UCSD-AML1 (cell line): ENCODE data around the gene NOA1.

Source experiments
- DNase-seq: peaks from one replicate; lab custom pipeline; 2025; ENCODE audit not compliant: unreplicated experiment; lab: John Stamatoyannopoulos, UW

NOA1 gene

DNA sequence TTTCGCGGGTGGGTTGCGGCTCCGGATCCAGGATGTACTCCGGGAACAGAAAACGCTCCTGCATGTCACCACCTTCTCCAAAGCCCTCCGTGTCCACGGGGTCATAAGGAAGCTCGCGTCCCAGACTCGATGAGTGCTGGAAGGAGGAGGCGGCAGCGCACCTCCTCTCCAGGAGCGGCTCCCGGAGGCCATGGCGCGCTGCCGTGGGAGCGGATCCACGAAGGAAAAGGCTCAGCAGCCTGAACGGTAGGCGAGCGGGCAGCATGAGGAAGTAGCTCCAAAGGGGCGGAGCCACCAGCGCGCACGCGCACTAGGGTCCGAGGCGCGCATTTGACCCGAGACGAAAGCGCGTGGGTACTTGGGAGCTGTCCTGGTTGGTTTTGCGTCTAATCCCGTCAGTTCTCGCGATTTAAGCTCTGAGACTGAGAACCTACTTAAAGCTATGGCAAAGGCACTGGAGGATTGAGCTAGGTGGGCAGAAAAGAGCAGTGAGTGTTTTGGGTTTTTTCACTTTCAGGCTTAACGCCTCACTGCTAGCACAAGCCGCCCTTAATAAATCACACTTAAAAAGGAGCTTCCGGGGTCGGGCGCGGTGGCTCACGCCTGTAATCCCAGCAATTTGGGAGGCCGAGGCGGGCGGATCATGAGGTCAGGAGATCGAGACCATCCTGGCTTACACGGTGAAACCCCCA, at the start of gene NOA1:
NOA1 (minus strand) TSS at position 286 of the 692 bp plus-strand sequence; CDS start at position 265, 21 bp downstream.
- DNase-seq, result peak; percentile 99

DNA sequence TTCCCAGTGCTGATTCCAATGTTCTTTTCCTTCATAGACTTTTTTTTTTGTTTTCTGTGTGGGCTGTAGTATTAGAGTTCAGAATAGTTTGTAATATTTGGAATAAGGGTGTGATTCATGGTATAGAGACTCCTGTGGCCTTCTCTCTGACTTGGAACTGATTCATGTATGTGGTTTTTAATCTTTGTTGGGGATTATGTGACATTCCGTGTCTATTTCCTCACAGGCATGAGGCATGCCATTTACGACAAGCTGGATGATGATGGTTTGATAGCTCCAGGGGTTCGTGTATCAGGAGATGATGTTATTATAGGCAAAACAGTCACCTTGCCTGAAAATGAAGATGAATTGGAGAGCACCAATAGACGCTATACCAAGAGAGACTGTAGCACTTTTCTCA, 45.7 kb upstream of the NOA1 start:
- no peak for DNase-seq

DNA sequence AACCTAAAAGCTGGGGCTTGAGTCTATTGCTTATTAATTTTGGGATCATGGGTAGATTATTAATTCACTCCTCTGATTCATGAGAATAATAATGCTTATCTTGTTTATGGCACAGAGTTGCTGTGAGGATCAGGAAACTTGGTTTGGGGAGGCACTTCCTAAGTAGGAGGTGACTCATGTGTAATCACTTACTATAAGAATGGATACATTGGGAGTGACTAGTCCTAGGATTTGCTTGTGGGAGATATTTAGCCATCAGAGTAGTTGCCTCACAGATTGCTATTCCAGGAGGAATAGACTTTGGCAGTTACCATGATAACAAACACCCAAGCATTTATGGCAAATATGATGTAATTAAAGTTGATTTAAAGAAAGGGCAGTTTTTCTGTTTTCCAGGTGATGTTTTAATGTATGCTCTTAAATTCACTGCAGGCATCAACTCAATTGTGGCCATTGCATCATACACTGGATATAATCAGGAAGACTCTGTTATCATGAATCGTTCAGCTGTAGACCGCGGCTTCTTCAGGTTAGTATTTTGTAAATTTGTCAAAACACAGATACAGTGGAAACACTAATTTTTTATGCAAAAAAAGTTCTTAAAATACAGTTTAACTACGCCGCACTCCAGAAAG, 43.2 kb upstream of the NOA1 start:
- DNase-seq, result no peak

DNA sequence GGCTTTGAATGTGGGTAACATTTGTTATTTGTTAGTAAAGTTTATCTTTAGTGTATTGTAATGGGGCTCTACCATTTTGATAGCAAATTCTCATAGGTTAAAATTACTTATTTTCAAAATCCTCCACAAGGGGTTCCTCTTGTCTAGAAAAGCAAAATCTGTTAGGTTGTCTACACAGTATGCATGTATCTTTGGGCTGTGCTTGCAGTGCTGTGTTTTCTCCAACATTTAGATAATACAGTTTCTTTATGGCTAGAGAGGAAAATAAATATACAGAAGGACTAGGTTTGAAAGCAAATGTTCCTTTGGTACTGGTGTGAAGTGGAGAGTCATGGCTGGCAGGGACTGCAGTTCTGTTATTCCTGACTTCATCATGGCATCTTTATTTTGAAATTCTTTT, 41.6 kb upstream of the NOA1 start:
- DNase-seq, result no peak

DNA sequence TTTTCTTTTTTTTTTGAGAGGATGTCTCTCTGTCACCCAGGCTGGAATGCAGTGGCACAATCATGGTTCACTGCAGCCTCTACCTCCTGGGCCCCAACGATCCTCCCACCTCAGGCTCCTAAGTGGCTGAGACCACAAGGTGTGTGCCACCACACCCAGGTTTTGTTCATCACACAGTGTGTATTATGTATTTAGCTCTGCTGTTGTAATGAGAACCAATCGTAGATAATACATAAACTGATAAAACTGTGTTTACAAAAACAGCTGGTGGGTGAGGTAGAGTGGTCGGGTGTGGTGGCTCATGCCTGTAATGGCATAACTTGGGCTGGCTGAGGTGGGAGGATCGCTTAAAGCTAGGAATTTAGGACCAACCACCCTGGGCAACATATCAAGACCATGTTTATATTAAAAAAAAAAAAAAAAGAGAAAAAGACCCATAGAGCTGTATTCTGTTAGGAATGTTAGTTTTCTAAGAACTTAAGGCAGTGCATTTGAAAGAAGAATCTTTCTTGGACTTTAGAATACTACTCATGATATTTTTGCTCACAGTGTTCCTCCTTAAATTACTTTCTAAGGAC, 36.2 kb upstream of the NOA1 start:
- no peak for DNase-seq

DNA sequence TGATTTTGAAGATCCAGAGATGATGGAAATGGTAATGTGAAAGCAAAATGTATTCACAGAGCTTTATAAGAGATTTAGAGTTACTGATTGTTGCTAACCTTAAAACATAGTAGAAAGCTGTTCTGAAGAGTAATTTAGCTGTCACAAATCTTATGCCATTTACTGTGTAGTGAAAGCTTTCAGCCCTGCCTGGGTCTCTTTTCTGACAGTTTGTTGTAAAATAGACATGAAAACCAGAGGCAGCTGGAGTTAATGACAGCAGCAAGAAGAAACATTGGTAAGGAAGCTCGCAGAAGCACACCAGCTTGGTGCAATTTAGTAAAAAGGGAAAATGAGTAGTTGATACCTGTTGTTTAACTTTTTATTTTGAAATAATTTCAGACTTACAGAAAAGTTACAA, 22.3 kb upstream of the NOA1 start:
- DNase-seq, result no peak

DNA sequence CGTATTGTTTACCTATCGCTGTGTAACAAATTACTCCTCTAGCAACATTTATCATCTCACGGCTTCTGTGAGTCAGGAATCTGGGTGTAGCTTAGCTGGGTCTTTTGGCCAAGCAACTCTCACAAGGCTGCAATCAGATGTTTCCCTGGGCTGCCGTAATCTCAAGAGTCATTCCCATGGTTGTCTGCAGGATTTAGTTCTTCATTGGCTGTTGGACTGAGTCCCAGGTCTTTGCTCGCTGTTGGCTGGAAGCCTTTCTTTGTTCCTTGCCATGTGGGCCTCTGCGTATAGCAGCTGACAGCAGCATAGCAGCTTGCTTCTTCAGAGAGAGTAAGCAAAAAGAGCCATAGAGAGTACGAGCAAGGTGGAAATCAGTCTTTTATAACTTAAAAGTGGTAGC, 18.1 kb upstream of the NOA1 start:
- no peak for DNase-seq

DNA sequence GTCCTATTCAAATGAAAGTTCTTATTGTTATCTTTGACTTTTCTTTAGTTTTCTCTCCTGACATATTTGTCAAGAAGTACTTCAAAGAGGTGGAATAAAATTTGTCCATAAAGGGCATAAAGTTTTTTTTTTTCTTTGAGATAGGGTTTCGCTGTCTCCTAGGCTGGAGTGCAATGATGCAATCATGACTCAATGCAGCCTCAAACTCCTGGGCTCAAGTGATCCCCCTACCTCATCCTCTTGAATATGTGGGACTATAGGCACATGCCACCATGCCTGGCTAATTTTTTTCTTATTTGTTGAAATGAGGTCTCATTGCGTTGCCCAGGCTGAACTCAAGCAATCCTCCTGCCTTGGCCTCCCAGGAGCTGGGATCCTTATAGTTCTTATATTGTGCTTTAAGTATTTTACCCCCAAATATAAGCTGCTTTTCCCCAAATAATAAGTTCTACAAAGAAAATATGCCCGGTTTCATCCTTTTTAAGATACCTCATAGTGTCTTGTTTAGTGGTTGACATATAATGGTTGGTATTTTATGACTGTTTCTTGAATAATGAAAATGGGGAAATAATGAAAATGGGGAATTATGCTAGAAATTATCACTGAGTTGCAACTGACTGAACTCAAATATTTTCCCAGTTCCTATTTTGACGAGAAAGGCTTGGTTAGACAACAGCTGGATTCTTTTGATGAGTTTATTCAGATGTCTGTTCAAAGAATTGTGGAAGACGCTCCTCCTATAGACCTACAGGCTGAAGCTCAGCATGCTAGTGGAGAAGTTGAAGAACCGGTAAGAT, 12.9 kb upstream of the NOA1 start:
- no peak for DNase-seq

DNA sequence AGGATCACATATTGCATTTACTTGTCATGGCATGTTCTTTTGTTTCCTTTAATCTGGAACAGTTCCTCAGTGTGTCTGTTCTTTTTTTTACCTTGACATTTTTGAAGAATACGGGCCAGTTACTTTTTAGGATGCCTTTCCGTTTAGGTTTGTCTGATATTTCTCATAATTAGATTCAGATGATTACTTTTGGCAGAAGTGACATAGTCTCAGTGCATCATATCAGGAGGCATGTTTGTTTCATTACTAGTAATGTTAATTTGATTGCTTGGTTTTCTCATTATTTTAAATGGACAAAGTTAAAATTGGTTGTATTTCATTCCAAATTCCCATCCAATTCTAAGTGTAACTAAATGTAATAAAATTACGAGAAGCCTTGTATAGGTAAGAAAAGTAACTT, 9.5 kb upstream of the NOA1 start:
- no peak for DNase-seq

DNA sequence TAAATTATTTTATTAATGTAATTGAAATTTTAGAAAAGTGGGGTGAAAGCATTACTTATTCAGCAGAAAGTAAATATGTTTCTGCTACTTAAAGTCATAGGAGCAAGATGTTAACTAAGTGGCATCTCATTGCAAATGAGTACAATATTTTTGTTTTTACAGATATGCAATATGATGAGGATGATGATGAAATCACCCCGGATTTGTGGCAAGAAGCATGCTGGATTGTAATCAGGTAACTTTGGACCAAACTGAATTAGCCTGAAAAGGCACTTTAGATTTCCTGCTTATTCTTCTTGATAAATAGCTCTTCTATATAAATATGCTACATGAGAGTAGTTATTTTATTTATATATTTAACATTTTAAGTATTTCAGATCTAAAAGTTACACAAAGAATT, 8.8 kb upstream of the NOA1 start:
- no peak for DNase-seq

DNA sequence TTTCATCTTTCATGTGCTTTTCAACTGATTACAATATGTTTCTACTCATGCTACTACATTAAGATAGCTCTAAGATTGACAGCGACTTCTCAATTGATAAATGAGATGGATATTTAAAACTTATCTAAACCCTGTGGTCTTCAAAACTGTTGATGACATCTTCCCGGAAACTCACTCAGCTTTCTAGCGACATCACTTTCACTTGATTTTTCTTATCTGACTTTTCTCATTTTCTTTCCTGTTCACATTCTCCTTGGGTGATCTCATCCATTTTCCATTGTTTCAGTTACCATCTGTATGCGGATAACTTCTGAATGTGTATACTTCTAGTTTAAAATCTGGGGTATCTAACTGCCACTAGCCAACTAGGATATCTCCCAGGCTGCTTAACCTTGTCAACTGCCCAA, 4.4 kb upstream of the NOA1 start:
- DNase-seq, result no peak

DNA sequence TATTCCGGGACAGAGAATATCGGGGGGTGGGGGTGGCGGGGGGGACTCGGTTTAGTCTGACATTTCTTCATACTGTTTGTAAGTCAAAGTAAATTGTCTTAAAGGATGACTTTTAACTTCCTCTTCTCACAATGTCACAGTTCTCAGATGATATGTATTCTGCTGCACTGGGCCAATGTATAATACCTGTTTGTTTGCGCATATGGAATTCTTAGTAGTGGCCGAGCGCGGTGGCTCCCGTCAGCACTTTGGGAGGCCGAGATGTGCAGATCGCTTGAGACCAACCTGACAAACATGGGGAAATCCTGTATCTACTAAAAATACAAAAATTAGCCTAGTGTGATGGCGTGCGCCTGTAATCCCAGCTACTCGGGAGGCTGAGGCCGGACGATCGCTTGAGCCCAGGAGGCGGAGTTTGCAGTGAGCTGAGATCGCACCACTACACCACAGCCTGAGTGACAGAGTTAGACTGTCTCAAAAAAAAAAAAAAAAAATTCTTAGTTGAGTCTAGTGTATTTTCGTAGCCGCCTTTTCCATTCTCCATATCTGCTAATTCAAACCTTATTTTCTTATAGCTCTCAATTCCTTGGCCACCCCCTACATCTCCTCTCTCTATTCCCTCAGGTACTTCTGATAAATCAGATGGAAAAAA, 2.1 kb upstream of the NOA1 start:
- DNase-seq, result peak; percentile 28

DNA sequence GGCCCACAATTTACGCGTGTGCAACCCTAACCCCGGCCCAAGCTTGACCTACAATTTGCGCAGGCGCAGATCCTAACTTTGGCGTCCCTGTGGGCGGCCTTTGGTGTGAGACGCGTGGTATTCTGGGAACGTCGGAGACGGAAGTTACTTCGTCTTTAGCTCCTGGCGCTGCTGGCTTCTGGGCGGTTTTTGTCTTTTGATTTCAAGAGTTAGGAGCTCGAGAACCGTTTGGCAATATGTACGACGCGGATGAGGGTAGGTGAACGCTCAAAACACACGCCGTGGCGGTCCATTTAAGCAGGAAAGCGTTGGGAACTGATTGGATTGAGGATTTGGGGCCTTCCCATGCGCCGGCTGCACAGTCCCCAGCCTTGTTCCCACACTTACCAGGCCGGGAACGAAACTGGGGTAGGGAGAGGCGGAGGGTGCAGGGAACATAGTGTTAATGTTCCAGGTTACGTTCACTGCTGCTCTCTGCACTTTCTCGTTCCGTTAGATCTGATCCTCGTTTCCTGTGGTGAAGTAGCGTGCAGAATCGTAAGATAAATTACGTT, 1.4 kb upstream of the NOA1 start, which contains the start of gene POLR2B:
POLR2B (plus strand) TSS at position 147 of the 554 bp plus-strand sequence; CDS start at position 237, 90 bp downstream.
- peak; percentile 95 for DNase-seq

DNA sequence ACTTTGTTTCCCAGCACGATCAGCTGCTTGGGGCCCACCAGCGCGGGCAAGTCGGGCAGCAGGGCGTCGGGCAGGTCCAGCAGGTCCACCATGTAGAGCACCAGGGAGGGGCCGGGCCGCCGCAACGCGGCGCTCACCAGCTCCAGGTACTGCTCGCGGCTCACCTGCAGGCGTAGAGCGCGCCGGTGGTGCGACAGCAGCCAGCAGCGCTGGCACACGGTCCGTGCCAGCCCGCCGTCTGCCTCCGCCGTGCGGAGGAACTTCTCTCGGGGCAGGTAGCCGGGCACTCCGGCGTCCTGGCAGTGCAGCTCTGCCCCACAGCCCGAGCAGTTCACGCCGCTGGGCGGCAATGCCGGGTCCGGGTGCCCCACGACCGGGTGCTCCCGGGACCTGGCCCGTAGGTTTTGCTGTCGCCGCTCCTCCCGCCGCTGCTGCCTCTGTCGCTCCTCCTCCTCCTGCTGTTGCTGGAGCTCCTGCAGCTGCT, 527 bp downstream of the NOA1 start:
- peak; percentile 68 for DNase-seq

DNA sequence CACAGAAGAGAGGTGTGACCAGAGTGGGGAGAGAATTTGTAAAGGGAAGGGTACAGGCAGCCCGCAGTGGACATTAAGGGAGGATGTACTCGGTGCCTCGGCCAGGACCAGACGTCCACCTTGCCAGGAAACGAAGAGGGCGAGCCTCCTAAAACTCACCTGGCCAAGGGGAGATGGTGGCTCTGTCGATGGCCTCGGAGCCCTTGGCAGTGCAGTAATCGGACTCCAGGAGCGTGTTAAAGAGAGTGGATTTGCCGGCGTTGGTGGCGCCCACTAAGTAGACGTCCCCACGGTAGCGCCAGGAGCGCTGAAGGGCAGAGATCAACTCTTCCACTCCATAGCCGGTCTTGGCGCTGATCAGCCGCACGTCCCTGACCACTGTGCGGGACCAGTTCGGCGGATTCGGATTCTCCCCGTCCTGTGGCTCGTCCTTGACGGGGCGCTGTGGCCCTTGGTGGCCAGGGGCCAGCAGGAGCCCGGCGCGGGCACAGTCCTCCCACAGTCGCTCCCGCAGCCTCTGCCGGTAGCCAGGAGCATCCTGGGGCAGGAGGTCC, 1.0 kb downstream of the NOA1 start:
- DNase-seq, result peak; percentile 40

DNA sequence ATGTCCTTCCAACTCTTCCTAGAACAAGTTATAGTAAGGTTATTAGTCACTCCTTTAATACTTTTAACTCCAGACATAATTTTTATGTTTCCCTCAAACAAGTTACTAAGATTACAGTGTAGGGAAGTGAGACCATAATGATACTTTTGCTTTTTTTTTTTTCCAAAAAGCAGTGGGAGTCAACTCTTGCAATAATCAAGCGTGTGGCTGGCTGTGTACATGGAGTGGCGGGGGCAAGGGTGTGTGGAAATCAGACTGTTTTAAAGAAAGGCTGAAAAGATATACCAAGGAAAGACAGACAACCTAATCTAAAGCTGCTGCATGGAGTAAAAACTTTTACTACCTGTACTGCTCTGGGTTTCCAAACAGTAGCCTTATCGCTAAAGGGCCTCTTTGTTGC, 4.1 kb downstream of the NOA1 start:
- DNase-seq, result no peak

DNA sequence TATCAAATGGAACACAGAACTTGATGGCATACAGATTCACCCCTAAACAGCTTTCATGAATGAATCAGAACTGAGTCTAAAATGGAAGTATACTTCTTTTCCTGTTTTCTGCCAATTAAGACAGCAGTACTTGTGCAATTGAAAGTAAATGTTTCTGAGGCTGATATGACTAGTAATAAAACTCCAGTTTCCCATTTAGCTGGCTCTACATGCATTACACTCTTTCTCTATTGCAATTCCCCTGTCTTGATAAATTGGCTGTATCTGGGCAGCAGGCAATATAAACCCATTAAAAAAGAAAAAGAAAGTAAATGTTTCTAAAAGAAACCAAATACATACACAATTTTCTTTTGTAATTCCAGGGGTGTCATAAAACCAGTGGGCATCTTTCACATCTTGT, 4.6 kb downstream of the NOA1 start:
- no peak for DNase-seq

DNA sequence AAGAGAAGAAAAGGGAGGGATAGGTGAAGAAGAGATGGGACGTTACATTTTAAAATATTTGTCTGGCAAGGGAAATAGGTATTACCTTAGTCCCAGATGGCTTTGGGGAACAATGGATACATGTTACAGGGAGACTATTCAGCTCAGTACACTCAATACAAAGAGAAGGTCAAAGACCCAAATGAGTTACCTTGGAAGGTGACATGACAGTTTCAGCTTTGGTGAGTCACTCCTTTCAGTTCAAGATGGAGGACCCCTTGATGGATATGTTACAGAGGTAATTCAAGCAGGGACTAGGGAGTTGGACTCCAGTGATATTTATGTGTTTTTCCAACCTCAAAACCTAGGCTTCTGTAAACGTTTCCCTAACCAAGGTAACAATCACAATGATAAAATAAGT, 5.0 kb downstream of the NOA1 start:
- DNase-seq, result no peak

DNA sequence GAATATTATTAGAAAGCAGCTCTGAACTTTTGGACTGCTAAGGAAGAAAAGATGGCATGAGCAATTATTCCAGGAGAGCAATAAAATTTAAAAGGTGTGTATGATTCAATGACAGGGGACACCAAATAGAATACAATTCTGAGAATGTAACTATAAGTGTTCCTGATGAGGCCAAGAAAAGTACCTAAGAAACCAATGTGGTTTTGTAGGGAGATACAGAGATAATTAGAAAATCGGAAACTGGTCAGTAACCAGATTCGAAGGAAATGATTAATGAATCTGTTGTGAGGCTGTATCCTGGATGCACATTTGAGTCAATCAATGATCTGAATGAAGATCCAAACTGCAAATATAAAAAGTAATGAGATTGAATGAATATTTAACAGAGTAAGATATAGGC, 6.0 kb downstream of the NOA1 start:
- no peak for DNase-seq

DNA sequence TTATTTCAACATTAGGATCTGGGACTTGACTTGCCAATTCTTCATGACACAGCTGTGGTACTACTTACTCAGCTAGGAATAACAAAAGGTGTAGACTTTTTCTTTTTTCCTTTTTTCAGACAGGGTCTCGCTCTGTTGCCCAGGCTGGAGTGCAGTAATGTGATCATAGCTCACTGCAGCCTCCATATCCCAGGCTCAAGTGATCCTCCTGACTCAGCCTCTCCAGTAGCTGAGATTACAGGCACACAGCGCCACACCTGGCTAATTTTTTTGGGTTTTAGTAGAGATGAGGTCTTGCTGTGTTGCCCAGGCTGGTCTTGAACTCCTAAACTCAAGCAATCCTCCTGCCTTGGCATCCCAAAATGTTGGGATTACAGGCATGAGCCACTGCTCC, 16.3 kb downstream of the NOA1 start:
- DNase-seq, result no peak
